Panc1 (cell line): Measurements from ENCODE around the gene SLC16A6.

Experiments
- CTCF ChIP-seq: fragments of 450-650 bp; IDR thresholded peaks from 2 replicates; pipeline ENCODE4 v1.5.1; 2017; ENCODE audit warnings: mild to moderate bottlenecking
- POLR2AphosphoS5 ChIP-seq: IDR thresholded peaks from 2 replicates; pipeline ENCODE4 v1.6.1; 2012; ENCODE audit warnings: mild to moderate bottlenecking, low read depth, low read length, moderate library complexity
- SIN3A ChIP-seq: IDR thresholded peaks from 2 replicates; pipeline ENCODE4 v1.6.1; 2012; ENCODE audit warnings: low read depth, mild to moderate bottlenecking, low read length, moderate library complexity, borderline replicate concordance; ENCODE audit not compliant: insufficient read depth
- TCF7L2 ChIP-seq: IDR thresholded peaks from 2 replicates; pipeline ENCODE4 v1.6.1; 2011; ENCODE audit warnings: mild to moderate bottlenecking, low read depth, low read length, inconsistent platforms

DNA sequence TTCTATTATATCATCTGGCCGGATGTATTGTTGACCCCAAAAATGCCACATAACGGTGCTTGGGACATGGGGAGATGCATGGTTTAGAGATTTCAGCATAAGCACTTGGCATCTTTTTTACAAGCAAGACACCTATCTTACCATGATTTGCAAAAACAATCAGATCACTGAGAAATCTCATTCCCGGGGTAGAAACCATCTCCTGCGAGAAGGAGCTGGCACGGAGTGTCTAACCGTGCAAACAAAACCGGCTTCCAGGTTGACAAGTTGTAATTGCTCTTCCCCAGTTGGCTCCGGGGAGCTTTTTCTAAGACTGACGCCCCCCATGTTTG is 1.0 kb downstream of the SLC16A6 start:
- TF ChIP-seq CTCF (no peak), POLR2AphosphoS5 (no peak), SIN3A (no peak), TCF7L2 (no peak)
